SU-DHL-6 (cell line): Measurements from ENCODE around the gene TMEM248.

Experiments used
- H2AFZ ChIP-seq: fragments of 200-600 bp; sonication (generic); 2 replicates; pipeline ENCODE4 v1.6.1; 2014; ENCODE audit warnings: low read depth, mild to moderate bottlenecking, moderate library complexity, mixed read lengths, antibody characterized with exemption, low read length; ENCODE audit not compliant: severe bottlenecking
- H3F3A ChIP-seq: fragments of 200-600 bp; shearing (Covaris generic); 2 replicates; pipeline ENCODE4 v1.6.0; 2016; ENCODE audit warnings: antibody characterized with exemption, mild to moderate bottlenecking; ENCODE audit not compliant: insufficient read depth
- H3K27ac ChIP-seq: fragments of 200-600 bp; sonication (generic); 2 replicates; pipeline ENCODE4 v1.5.1; 2016; ENCODE audit warnings: low read depth, mild to moderate bottlenecking, low read length, moderate library complexity, mixed read lengths
- H3K27me3 ChIP-seq: fragments of 200-600 bp; sonication (generic), shearing (Covaris generic); 2 replicates; pipeline ENCODE4 v1.6.0; 2014; ENCODE audit warnings: mild to moderate bottlenecking, low read length
- H3K36me3 ChIP-seq: fragments of 200-600 bp; sonication (generic); 2 replicates; pipeline ENCODE4 v1.6.1; 2014; ENCODE audit warnings: mild to moderate bottlenecking, low read length, mixed read lengths
- H3K4me2 ChIP-seq: fragments of 300-600, 200-600 bp; shearing (Covaris generic), sonication (generic); 2 replicates; pipeline ENCODE4 v1.6.0; 2014; ENCODE audit warnings: low read length, low read depth, mild to moderate bottlenecking; ENCODE audit not compliant: poor library complexity, severe bottlenecking
- H3K4me3 ChIP-seq: fragments of 200-600 bp; sonication (generic); 2 replicates; pipeline ENCODE4 v1.5.1; 2014; ENCODE audit warnings: antibody characterized with exemption, low read length, mild to moderate bottlenecking, mixed read lengths; ENCODE audit not compliant: insufficient read depth, poor library complexity, severe bottlenecking
- H3K79me2 ChIP-seq: fragments of 200-600 bp; sonication (generic); 2 replicates; pipeline ENCODE4 v1.6.1; 2014; ENCODE audit warnings: mild to moderate bottlenecking, low read length, moderate library complexity; ENCODE audit not compliant: insufficient read depth
- H3K9ac ChIP-seq: fragments of 200-600 bp; sonication (generic); 2 replicates; pipeline ENCODE4 v1.7.0; 2014; ENCODE audit warnings: mild to moderate bottlenecking, low read length
- H3K9me2 ChIP-seq: fragments of 200-600 bp; sonication (generic); replicated peaks from 2 replicates; pipeline ENCODE4 v1.6.1; 2014; ENCODE audit warnings: low read length; ENCODE audit not compliant: insufficient read depth
- H3K9me3 ChIP-seq: fragments of 200-600 bp; sonication (generic); 2 replicates; pipeline ENCODE4 v1.6.1; 2014; ENCODE audit warnings: low read length, mixed read lengths; ENCODE audit not compliant: insufficient read depth
- H4K20me1 ChIP-seq: fragments of 200-600 bp; sonication (generic); 2 replicates; pipeline ENCODE4 v1.6.1; 2014; ENCODE audit warnings: low read depth, mild to moderate bottlenecking, antibody characterized with exemption, low read length, moderate library complexity, mixed read lengths
- CTCF ChIP-seq: fragments of 200-600 bp; sonication (generic); IDR thresholded peaks from one replicate; pipeline ENCODE4 v1.5.1; 2017; ENCODE audit warnings: antibody characterized with exemption, mild to moderate bottlenecking, low read length, moderate library complexity; ENCODE audit not compliant: insufficient read depth, poor library complexity, severe bottlenecking
- EZH2phosphoT487 ChIP-seq: fragments of 200-600 bp; sonication (generic), shearing (Covaris generic); conservative IDR thresholded peaks from 2 replicates; pipeline ENCODE4 v1.6.1; 2018; ENCODE audit warnings: mild to moderate bottlenecking, antibody characterized with exemption, low read length, moderate library complexity, mixed read lengths

Gene TMEM248

GRCh38 chr7:66928388-66928787 is 7.4 kb downstream of the TMEM248 start:
- no peaks in the 10 kb centered on the region for H3F3A ChIP-seq
- H3K9me3 ChIP-seq, result no peaks in the 10 kb centered on the region
- peaks cover 13% of the 10 kb centered on the region; the same call in 1 of the 2 replicates for H4K20me1 ChIP-seq
- H3K4me2 ChIP-seq, result no peak overlapping the region
- no peaks in the 10 kb centered on the region for H3K9me2 ChIP-seq
- H3K36me3 ChIP-seq, result peaks cover 4% of the 10 kb centered on the region; the same call in 1 of the 2 replicates
- TF ChIP-seq CTCF (no peak), EZH2phosphoT487 (no peak)
- H3K79me2 ChIP-seq, result peaks cover 100% of the 10 kb centered on the region
- no peak overlapping the region for H2AFZ ChIP-seq
- no peak overlapping the region for H3K27ac ChIP-seq
- no peaks in the 10 kb centered on the region for H3K27me3 ChIP-seq
- no peak overlapping the region for H3K9ac ChIP-seq
- no peak overlapping the region for H3K4me3 ChIP-seq

DNA sequence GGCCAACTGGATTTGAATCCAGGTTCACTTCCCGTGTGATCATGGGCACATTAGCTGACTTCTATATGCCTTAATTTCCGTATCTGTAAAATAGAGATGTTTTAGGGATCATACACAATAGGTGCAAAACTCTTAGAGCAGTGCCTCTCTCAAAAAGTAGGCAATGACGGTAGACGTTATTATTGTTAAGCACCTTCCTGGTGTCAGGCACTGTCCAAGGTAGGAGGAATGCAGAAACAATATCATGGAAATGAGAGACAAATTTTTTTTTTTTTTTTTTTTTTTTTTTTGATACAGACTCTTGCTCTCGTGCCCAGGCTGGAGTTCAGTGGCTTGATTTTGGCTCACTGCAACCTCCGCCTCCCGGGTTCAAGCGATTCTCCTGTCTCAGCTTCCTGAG is 8.1 kb downstream of the TMEM248 start:
- H3K79me2 ChIP-seq, result peaks cover 99% of the 10 kb centered on the region
- H4K20me1 ChIP-seq, result peaks cover 18% of the 10 kb centered on the region; the same call in 1 of the 2 replicates
- H3K27me3 ChIP-seq, result no peaks in the 10 kb centered on the region

DNA sequence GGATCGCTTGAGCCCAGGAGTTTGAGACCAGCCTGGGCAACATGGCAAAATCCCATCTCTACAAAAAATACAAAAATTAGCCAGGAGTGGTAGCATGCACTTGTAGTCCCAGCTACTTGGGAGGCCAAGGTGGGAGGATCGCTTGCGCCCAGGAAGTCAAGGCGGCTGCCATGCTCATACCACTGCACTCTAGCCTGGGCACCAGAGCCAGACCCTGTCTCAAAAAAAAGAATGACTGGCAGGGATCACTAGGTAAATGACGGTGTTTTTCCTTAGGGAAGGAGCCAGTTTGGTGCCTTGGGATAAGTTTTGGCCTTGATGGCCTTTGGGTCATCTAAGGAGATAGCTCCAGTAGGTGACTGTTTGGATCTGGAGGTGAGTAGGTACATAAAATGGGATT is 8.9 kb downstream of the TMEM248 start:
- H3K4me3 ChIP-seq, result no peak overlapping the region

More for the DNA sequence above, 8.1 kb downstream of the TMEM248 start:
- no peak overlapping the region for H3K4me2 ChIP-seq
- TF ChIP-seq CTCF, result no peak
- no peak for TF ChIP-seq EZH2phosphoT487
- H3K27ac ChIP-seq, result no peak overlapping the region
- no peaks in the 10 kb centered on the region for H3K9me2 ChIP-seq
- no peaks in the 10 kb centered on the region for H3K9me3 ChIP-seq
- H3F3A ChIP-seq, result no peaks in the 10 kb centered on the region
- H3K4me3 ChIP-seq, result no peak overlapping the region
- H3K9ac ChIP-seq, result no peak overlapping the region
- H2AFZ ChIP-seq, result no peak overlapping the region
- H3K36me3 ChIP-seq, result 0 out of 2 replicates have a peak, but pooled peaks cover 2% of the 10 kb centered on the region

More for the DNA sequence above, 8.9 kb downstream of the TMEM248 start:
- no peaks in the 10 kb centered on the region for H3K9me2 ChIP-seq
- H3K79me2 ChIP-seq, result peaks cover 99% of the 10 kb centered on the region
- H3K4me2 ChIP-seq, result no peak overlapping the region
- H3K9ac ChIP-seq, result no peak overlapping the region
- no peaks in the 10 kb centered on the region for H3F3A ChIP-seq
- H3K27me3 ChIP-seq, result no peaks in the 10 kb centered on the region
- no peak overlapping the region for H3K27ac ChIP-seq
- 0 out of 2 replicates have a peak, but pooled peaks cover 2% of the 10 kb centered on the region for H3K36me3 ChIP-seq
- no peak overlapping the region for H2AFZ ChIP-seq
- H3K9me3 ChIP-seq, result no peaks in the 10 kb centered on the region
- H4K20me1 ChIP-seq, result peaks cover 22% of the 10 kb centered on the region; the same call in 1 of the 2 replicates
- TF ChIP-seq CTCF (no peak), EZH2phosphoT487 (no peak)
